HG03045 (cell line): ENCODE data around the gene SDHAF1.

Source experiments
- ATAC-seq: cut with Tn5 transposase; IDR thresholded peaks from one replicate; pipeline ENCODE4 v1.9.1; 2021; ENCODE audit warnings: mild to moderate bottlenecking, moderate library complexity; ENCODE audit not compliant: unreplicated experiment

SDHAF1 gene

GRCh38 chr19:35986664-35987570, 8.1 kb upstream of the SDHAF1 start:
- no peak for ATAC-seq

DNA sequence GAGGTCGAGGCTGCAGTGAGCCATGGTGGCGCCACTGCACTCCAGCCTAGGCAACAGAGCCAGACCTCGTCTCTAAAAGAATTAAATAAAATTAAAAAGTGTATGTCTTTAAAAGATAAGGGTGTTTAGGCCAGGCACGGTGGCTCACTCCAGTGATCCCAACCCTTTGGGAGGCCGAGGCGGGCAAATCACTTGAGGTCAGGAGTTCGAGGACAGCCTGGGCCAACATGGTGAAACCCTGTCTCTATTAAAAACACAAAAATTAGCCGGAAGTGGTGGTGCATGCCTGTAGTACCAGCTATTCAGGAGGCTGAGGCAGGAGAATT, 7.5 kb upstream of the SDHAF1 start:
- ATAC-seq: no peak

- ATAC-seq: no peak
Observed at GRCh38 chr19:35988824-35989223, 6.2 kb upstream of the SDHAF1 start.

DNA sequence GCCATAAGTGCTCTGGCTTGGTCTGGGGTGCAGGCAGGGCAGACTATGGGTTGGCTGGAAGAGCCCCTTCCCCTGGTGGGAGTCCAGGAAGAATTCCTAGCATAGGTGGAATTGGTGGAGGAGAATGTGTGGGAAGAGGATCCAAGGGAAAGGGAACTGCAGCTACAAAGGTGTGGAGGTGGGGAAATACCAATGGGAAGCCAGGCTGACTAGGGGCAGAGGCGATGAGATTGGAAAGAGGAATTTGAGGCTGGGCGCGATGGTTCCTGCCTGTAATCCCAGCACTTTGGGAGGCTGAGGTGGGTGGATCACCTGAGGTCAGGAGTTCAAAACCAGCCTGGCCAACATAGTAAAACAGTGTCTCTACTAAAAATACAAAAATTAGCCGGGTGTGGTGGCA, 4.8 kb upstream of the SDHAF1 start:
- ATAC-seq: no peak

DNA sequence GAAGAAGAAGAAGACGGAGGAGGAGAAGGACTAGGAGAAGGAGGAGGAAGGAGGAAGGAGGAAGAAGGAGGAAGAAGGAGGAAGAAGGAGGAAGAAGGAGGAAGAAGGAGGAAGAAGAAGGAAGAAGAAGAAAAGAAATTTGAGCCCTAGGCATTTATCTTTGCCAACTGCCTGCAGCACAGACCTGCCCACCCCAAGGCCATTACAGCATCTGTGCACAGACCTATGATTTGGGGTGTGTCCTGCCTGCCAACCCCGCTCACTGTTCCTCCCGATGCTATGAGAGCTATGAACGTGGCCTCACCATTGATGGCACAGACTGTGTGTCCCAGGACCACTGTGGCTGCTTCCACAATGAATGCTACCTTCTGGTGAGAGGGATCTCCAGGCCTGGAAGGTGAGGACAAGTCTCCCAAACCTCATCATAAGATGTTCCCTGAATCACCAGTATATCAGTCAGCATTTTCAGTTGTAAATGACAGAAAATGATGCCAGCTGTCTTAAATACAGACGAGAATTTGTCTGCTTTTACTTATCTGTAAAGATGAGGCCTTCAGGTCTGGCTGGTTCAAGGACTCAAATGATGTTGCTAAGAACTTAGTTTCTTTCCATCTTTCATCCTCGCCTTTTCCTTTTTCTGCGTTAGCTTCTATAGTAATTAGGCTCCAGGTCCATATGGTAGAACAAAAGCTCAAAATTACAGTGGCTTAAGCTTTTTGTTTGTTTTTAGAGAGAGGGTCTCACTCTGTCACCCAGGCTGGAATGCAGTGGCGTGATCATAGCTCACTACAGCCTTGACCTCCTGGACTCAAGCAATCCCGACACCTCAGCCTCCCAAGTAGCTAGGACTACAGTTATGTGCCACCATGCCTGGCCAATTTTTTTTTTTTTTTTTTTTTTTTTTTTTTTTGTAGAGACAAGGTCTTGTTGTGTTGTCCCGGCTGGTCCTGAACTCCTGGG, 3.9 kb upstream of the SDHAF1 start:
- no peak for ATAC-seq

DNA sequence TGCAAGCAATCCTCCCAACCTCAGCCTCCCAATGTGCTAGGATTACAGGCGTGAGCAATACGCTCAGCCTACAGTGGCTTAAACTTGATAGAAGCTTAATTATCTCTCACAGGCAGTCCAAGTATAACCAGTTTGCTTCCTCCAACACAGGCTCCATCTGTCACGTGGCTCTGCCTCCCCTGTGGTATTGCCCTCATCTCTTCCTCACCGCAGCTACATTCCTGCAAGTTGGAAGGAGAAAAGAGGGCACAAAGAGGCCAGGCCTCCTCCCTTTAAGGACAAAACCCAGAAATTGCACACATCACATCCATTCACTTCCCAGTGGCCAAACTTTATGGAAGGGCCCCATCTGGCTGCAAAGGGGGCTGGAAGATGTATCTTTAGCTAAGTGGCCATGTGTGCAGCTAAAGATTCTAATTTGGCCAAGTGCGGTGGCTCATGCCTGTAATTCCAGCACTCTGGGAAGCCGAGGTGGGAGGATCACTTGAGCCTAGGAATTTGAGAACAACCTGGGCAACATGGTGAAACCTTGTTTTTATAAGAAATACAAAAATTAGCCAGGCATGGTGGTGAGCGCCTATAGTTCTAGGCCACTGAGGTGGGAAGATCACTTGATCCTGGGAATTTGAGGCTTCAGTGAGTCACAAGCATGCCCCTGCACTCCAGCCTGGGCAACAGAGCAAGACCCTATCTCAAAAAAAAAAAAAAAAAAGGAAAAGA, 3.1 kb upstream of the SDHAF1 start:
- no peak for ATAC-seq

DNA sequence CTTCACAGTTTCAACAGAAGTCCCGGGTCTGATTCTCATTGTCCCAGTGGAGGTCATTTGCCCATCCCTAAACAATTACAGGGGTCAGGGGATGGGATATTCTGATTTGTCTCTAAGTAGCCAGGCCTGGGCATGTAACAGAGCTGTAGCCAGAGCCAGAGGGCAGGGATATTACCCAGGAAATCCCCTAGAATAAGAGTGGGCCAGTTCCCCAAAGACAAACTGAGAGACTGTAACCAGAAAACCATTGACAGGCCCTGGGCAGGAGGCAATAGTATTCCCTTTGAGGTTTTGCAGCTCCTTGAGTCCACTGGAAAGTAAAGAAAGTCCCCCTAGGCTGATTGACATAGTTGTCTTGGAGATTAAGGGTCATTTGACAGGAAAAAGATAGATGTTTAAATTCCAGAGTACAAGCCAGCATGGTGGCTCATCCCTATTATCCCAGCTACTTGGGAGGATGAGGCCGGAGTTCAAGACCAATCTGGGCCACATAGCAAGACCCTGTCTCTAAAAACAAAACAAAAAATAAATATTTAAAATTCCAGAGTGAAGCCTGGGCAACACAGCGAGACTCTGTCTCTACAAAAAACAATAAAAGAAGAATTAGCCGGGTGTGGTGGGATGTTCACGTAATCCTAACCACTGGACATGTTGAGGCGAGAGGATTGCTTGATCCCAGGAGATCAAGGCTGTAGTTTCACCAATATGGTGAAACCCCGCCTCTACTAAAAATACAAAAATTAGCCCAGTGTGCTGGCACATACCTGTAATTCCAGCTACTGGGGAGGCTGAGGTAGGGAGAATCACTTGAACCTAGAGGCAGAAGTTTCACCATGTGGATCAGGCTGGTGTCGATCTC, 1.9 kb upstream of the SDHAF1 start:
- ATAC-seq: no peak

- no peak for ATAC-seq
Observed at GRCh38 chr19:35993923-35994598, 927 bp upstream of the SDHAF1 start.

GRCh38 chr19:35996777-35997176, 1.8 kb downstream of the SDHAF1 start:
- no peak for ATAC-seq

- no peak for ATAC-seq
Observed at GRCh38 chr19:36001605-36002004, 6.6 kb downstream of the SDHAF1 start.

- ATAC-seq: no peak
Observed at GRCh38 chr19:36003284-36003683, 8.3 kb downstream of the SDHAF1 start.

- no peak for ATAC-seq
Observed at GRCh38 chr19:36006955-36007354, 12.0 kb downstream of the SDHAF1 start.

- no peak for ATAC-seq
Observed at GRCh38 chr19:36008336-36008978, 13.5 kb downstream of the SDHAF1 start, which contains the start of gene SYNE4. Gene SYNE4, minus strand, starts transcription at chr19:36008813. Its CDS starts 132 bp downstream, at chr19:36008681.

- ATAC-seq: no peak
Observed at GRCh38 chr19:36009220-36009619, 14.2 kb downstream of the SDHAF1 start.

DNA sequence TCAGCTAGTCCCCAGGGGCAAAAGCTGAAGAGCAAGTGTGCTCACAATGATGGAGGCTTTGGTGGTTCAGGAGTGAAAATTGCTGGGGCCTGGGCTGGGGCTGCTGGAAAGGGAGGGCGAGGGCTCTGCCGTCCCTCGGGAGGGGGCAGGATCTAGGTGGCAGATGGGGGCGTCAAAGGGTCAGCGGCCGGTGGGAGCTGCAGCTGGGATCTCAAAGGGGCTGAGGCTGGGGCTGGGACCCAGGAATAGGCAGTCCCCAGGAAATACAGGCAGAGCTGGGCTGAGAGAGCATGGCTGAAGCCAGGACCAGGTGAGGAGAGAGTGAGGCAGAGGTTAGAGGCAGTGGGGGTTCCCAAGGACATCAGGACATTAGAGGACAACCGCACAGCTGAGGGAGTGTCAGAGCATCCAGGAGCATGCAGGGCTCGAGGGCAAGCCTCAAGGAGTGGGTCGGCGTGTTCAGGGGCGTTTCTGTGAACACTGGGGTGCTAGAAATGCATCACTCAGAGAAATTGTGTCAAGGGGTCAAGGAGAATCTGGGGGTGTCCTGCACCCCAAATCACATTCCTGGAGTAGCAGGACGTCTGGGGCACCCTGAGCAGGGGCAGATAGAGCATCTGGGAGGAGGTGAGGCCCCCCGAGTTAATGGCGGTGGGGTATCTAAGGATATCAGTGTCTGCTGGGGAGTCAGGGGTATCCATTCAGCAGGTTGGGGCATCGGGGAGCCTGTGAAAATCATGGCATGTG, 14.8 kb downstream of the SDHAF1 start:
- ATAC-seq: no peak

DNA sequence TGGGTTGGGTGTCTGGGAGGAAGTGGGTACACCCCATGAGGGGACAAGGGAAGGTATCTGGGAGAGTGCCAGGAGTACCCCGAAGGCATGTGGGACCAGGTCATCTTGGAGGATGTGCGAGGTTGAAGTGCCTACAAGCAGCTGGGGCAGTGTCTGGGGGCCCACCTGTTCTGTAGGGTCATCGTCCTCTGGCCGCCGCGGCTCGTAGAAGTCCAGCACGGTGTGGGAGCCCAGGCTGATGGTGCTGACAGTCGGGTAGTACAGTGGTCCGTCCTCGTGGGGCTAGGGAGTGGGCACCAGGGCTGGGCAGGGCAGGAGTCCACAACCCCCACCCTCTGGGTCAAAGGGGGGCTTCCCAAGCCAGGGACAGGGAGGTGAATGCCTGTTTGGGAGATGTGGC, 15.4 kb downstream of the SDHAF1 start:
- no peak for ATAC-seq

GRCh38 chr19:36013280-36014011, 18.5 kb downstream of the SDHAF1 start:
- ATAC-seq: no peak
